ENCODE results near the gene VPREB3. TPM values are rescaled to one million over a fixed set of nuclear protein-coding genes. Genes with fewer than 3 reads are reported as not detected.

The VPREB3 gene
- total RNA-seq = not detected

- no peak for DNase-seq
These were observed at the start of gene VPREB3 for GRCh38 chr22:23754220-23754919. VPREB3 (minus strand) TSS chr22:23754425; CDS start chr22:23754363, 62 bp downstream.

GRCh38 chr22:23803001-23803819 lies 49.0 kb upstream of the VPREB3 start:
- DNase-seq = no peak

- no peak for DNase-seq
These were observed 47.7 kb upstream of the VPREB3 start for GRCh38 chr22:23801886-23802377.

GRCh38 chr22:23801238-23801821 lies 47.1 kb upstream of the VPREB3 start:
- no peak for DNase-seq

- no peak for DNase-seq
These were observed 46.3 kb upstream of the VPREB3 start for GRCh38 chr22:23800297-23801237.

- DNase-seq = no peak
These were observed 42.2 kb upstream of the VPREB3 start for GRCh38 chr22:23796461-23796860.

GRCh38 chr22:23793326-23793725 lies 39.1 kb upstream of the VPREB3 start:
- no peak for DNase-seq

- no peak for DNase-seq
These were observed 37.8 kb upstream of the VPREB3 start for GRCh38 chr22:23791738-23792645.

GRCh38 chr22:23790819-23791737 lies 36.9 kb upstream of the VPREB3 start:
- no peak for DNase-seq

- DNase-seq = no peak
These were observed 35.4 kb upstream of the VPREB3 start for GRCh38 chr22:23789638-23790037.

GRCh38 chr22:23789121-23789520 lies 34.9 kb upstream of the VPREB3 start:
- DNase-seq = no peak

GRCh38 chr22:23787910-23788309 lies 33.7 kb upstream of the VPREB3 start:
- DNase-seq = no peak

- no peak for DNase-seq
These were observed 33.3 kb upstream of the VPREB3 start for GRCh38 chr22:23787600-23787896.

- peak; percentile 84 for DNase-seq
These were observed 32.8 kb upstream of the VPREB3 start, which contains the start of gene SMARCB1 for GRCh38 chr22:23786752-23787599. SMARCB1 (plus strand) TSS chr22:23786966; CDS start chr22:23787170, 204 bp downstream.

GRCh38 chr22:23786261-23786710 lies 32.1 kb upstream of the VPREB3 start:
- DNase-seq = no peak

- DNase-seq = no peak
These were observed 30.0 kb upstream of the VPREB3 start for GRCh38 chr22:23784215-23784732.

- DNase-seq = no peak
These were observed 29.3 kb upstream of the VPREB3 start for GRCh38 chr22:23783265-23784150.

GRCh38 chr22:23782703-23783102 lies 28.5 kb upstream of the VPREB3 start:
- DNase-seq = no peak

Measured in effector CD4-positive, alpha-beta T cell (primary cell).